BLaER1 treated with 17β-estradiol and CSF1 and Interleukin-3, amounts not matched to agents 10 nM and 100 nM (cell line): ENCODE results near the gene CCDC182.

Experiments used
- H3K27ac ChIP-seq, 11 experiments: shearing (Covaris generic); formaldehyde crosslinking; 2 replicates each; pipeline ENCODE4 v1.8.1; 2022
- H3K27me3 ChIP-seq, 11 experiments: shearing (Covaris generic); formaldehyde crosslinking; 2 replicates each; pipeline ENCODE4 v1.8.1; 2022
- H3K36me3 ChIP-seq, 11 experiments: shearing (Covaris generic); formaldehyde crosslinking; 2 replicates each; pipeline ENCODE4 v1.8.1; 2022
- H3K4me1 ChIP-seq, 10 experiments: shearing (Covaris generic); formaldehyde crosslinking; 2 replicates each; pipeline ENCODE4 v1.8.1; 2022
- H3K4me2 ChIP-seq, 11 experiments: shearing (Covaris generic); formaldehyde crosslinking; 2 replicates each; pipeline ENCODE4 v1.8.1; 2022
- H3K4me3 ChIP-seq, 10 experiments: shearing (Covaris generic); formaldehyde crosslinking; 2 replicates each; pipeline ENCODE4 v1.8.1; 2022
- H3K9ac ChIP-seq, 11 experiments: shearing (Covaris generic); formaldehyde crosslinking; 2 replicates each; pipeline ENCODE4 v1.8.1; 2022
- H3K9me3 ChIP-seq, 11 experiments: shearing (Covaris generic); formaldehyde crosslinking; replicated peaks in 1 of 11; 2 replicates each; pipeline ENCODE4 v1.8.1; 2022
- H4K20me1 ChIP-seq, 11 experiments: shearing (Covaris generic); formaldehyde crosslinking; 2 replicates each; pipeline ENCODE4 v1.8.1; 2022
- Cebpa-rat ChIP-seq, 11 experiments: shearing (Covaris generic); IDR thresholded peaks; 2 replicates each; pipeline ENCODE4 v1.8.1; 2022

Gene CCDC182

DNA sequence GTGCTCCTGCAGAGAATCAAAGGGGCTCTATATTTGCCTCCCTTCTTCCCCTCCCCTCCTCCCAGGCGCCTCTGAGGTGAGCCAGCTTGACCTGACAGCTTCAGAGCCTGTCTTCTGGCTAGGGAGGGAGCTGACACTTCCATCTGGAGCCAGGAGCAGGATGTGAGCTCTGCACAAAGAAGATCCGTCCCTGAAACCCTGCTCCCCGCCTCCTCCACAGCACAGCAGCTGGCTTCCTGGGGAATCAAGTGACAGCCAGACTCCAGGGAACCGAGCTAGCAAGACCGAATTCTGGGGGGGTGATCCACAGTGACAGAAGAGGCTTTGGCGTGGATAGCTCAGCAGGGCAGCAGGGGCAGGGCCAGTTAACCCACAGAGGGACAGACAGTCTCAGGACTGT lies 37.2 kb downstream of the CCDC182 start:
- H4K20me1 ChIP-seq, result no peaks in the 10 kb centered on the region
- no peak for TF ChIP-seq Cebpa-rat (IDR thresholded peaks at IDR 0.05)
- peaks cover 0 to 6% (median 0%) of the 10 kb centered on the region in 11 experiments; a peak in 2 of 22 replicates for H3K36me3 ChIP-seq
- peak overlapping the region in 8 of 11 experiments; percentile 2 to 83 (median 64); a peak in 13 of 22 replicates for H3K27ac ChIP-seq
- peaks cover 9 to 20% (median 16%) of the 10 kb centered on the region in 11 experiments; a peak in 21 of 22 replicates for H3K9me3 ChIP-seq
- peak overlapping the region; percentile 49 to 97 (median 89) for H3K4me2 ChIP-seq
- H3K4me3 ChIP-seq, result peak overlapping the region in 7 of 10 experiments; percentile 13 to 50 (median 33); a peak in 9 of 20 replicates
- no peaks in the 10 kb centered on the region for H3K27me3 ChIP-seq
- peak overlapping the region in 8 of 11 experiments; percentile 2 to 75 (median 56); a peak in 14 of 22 replicates for H3K9ac ChIP-seq
- peaks cover 24 to 48% (median 37%) of the 10 kb centered on the region in 10 experiments for H3K4me1 ChIP-seq

DNA sequence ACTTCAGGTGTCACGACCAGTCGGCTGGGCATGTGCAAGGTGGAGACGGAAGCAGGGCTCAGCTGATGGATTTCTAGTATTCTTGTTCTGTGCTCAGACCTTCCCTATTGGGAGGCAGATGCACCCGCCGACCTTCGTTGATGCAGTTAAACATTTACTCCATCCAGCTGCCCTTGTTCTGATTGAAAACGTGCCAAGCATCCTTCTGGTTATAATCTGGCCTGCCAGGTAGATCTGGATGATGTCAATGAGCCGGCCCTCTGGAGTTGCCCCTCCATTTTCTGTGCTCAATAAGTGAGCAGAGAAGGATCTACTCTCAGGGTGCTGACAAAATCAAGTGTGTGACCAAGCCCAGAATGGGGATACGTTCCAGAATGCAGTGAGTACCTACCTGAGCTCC lies 38.3 kb downstream of the CCDC182 start:
- Histone ChIP-seq H3K9ac (peak overlapping the region in 2 of 11 experiments; percentile 70 to 75; a peak in 3 of 22 replicates), H3K4me1 (peaks cover 24 to 48% (median 37%) of the 10 kb centered on the region in 10 experiments), H3K27me3 (no peaks in the 10 kb centered on the region), H3K4me2 (peak overlapping the region in 9 of 11 experiments; percentile 75 to 97 (median 89); a peak in 18 of 22 replicates), H3K9me3 (peaks cover 9 to 20% (median 16%) of the 10 kb centered on the region in 11 experiments; a peak in 21 of 22 replicates), H4K20me1 (no peaks in the 10 kb centered on the region), H3K27ac (peak overlapping the region in 3 of 11 experiments; percentile 42 to 83 (median 82); a peak in 3 of 22 replicates), H3K4me3 (peak overlapping the region in 2 of 10 experiments; percentile 46 to 50; a peak in 4 of 20 replicates), H3K36me3 (peaks cover 0 to 10% (median 0%) of the 10 kb centered on the region in 11 experiments; a peak in 2 of 22 replicates)
- no peak for TF ChIP-seq Cebpa-rat (IDR thresholded peaks at IDR 0.05)

DNA sequence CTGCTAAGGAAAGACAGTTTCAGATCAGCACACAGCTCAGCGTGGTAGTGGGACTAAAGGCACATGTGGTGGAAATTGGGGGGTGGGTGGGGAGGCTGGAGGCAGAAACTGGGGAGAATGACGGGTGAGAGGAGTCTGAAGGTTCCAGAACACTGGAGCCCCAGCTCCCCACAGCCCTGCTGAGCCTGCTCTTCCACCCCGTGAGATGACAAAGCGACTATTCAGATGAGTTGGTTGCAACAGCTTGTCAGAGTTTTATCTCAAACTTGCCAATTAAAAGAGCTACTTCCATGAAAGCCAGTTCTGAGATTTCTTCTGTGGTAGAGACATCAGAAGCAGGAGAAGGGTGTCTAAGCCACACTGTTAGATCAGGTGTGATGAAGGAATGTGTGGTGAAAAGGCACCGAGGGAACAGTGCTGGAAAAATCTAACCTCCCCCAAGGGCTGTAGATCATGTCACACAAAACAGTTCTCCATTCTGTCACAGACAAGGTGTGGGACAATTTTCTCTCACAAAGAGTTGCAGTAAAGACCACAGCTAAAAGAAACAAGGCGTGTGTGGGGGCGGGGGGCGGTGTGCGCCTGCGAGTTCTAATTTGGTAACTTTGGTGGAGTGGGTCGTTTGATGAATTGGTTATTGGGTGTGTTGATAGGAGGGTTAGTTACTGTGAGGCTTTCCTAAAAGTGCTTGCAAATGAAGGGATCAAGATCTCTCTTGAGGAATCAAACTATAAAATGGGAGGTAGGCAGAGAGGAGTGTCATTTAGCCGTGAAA lies 39.0 kb downstream of the CCDC182 start:
- no peaks in the 10 kb centered on the region for H4K20me1 ChIP-seq
- H3K9ac ChIP-seq, result peak overlapping the region in 1 of 11 experiments; percentile 75; a peak in 3 of 22 replicates
- H3K36me3 ChIP-seq, result peaks cover 0 to 10% (median 0%) of the 10 kb centered on the region in 11 experiments; a peak in 2 of 22 replicates
- H3K4me1 ChIP-seq, result peaks cover 24 to 48% (median 37%) of the 10 kb centered on the region in 10 experiments
- H3K9me3 ChIP-seq, result peaks cover 9 to 19% (median 16%) of the 10 kb centered on the region in 11 experiments; a peak in 21 of 22 replicates
- no peak overlapping the region for H3K4me3 ChIP-seq
- H3K27me3 ChIP-seq, result no peaks in the 10 kb centered on the region
- H3K27ac ChIP-seq, result peak overlapping the region in 4 of 11 experiments; percentile 3 to 83 (median 62); a peak in 5 of 22 replicates
- H3K4me2 ChIP-seq, result peak overlapping the region in 10 of 11 experiments; percentile 5 to 97 (median 89); a peak in 19 of 22 replicates
- TF ChIP-seq Cebpa-rat (IDR thresholded peaks at IDR 0.05), result no peak

DNA sequence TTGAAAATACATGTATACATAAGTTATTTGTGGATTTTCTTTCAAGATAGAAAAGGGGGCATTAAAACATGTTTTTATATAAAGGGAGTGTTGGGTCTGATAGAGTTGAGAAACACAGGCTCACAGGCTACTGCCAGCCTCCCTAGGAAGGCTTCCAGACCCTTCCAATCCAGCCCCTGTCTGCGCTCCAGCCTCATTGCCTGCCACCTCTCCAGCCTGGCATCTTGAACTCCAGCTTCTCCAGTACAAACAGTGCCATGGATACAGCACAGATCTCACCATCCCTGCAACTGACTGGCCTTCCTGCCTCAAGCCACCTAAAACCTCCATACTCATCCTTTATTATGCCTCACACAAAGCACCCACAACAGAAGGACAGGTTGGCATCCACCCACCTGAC lies 40.7 kb downstream of the CCDC182 start:
- Histone ChIP-seq H3K27ac (0 out of 22 replicates have a peak overlapping the region, but pooled peaks of 1 of the 11 experiments have one; percentile 5), H3K9me3 (peaks cover 0 to 6% (median 2%) of the 10 kb centered on the region in 11 experiments; a peak in 14 of 22 replicates), H3K27me3 (no peaks in the 10 kb centered on the region), H3K4me2 (no peak overlapping the region), H4K20me1 (no peaks in the 10 kb centered on the region), H3K4me3 (no peak overlapping the region), H3K4me1 (peaks cover 24 to 42% (median 37%) of the 10 kb centered on the region in 10 experiments), H3K9ac (no peak overlapping the region), H3K36me3 (peaks cover 0 to 10% (median 0%) of the 10 kb centered on the region in 11 experiments; a peak in 2 of 22 replicates)
- TF ChIP-seq Cebpa-rat (IDR thresholded peaks at IDR 0.05), result no peak

DNA sequence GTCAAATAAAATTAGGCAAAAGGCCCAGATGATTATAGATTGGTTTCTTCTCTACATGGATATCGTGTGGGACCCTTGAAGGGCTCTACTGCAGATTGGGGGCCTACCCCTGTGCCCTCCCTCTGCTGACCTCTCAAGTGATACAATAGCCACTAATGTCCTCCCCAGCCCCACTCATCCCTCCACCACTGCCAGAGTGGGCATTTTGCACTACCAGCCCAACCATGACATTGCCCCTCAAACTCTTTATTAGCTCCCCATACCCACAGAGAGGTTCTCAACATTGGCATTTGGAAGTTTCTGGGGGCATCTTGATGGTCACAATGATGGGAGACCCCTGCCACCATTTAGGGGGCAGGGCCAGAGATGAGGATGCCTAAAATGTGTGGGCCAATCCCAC lies 41.8 kb downstream of the CCDC182 start:
- H3K4me1 ChIP-seq, result peaks cover 25 to 35% (median 32%) of the 10 kb centered on the region in 10 experiments
- TF ChIP-seq Cebpa-rat (IDR thresholded peaks at IDR 0.05), result no peak
- peaks cover 0 to 5% (median 0%) of the 10 kb centered on the region in 11 experiments; a peak in 1 of 22 replicates for H3K9me3 ChIP-seq
- H3K4me3 ChIP-seq, result no peak overlapping the region
- no peaks in the 10 kb centered on the region for H3K27me3 ChIP-seq
- no peak overlapping the region for H3K9ac ChIP-seq
- peaks cover 0 to 10% (median 0%) of the 10 kb centered on the region in 11 experiments; a peak in 1 of 22 replicates for H3K36me3 ChIP-seq
- H3K27ac ChIP-seq, result no peak overlapping the region
- H3K4me2 ChIP-seq, result no peak overlapping the region
- no peaks in the 10 kb centered on the region for H4K20me1 ChIP-seq

DNA sequence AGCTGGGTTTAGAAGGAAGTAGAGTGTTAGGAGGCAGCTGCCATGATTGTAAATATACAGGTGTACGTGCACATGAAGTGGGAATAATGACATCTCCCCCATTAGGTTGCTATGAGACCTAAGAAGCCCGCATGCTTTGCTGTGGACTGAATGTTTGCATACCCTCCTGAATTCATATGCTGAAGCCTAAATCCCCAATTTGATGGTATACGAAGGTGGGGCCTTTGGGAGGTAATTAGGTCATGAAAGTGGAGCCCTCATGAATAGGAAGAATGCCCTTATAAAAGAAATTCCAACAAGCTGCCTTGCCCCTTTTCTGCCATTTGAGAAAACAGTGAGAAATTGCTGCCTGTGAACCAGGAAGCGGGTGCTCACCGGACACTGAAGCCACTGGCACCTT lies 44.0 kb downstream of the CCDC182 start:
- no peak overlapping the region for H3K27ac ChIP-seq
- H3K9ac ChIP-seq, result no peak overlapping the region
- H3K4me3 ChIP-seq, result no peak overlapping the region
- peaks cover 19 to 34% (median 28%) of the 10 kb centered on the region in 10 experiments for H3K4me1 ChIP-seq
- H3K9me3 ChIP-seq, result peaks cover 1 to 9% (median 5%) of the 10 kb centered on the region in 11 experiments; a peak in 21 of 22 replicates
- no peaks in the 10 kb centered on the region for H3K27me3 ChIP-seq
- peaks cover 0 to 11% (median under 1%) of the 10 kb centered on the region in 11 experiments; a peak in 7 of 22 replicates for H3K36me3 ChIP-seq
- TF ChIP-seq Cebpa-rat (IDR thresholded peaks at IDR 0.05), result no peak
- no peak overlapping the region for H3K4me2 ChIP-seq
- H4K20me1 ChIP-seq, result no peaks in the 10 kb centered on the region

DNA sequence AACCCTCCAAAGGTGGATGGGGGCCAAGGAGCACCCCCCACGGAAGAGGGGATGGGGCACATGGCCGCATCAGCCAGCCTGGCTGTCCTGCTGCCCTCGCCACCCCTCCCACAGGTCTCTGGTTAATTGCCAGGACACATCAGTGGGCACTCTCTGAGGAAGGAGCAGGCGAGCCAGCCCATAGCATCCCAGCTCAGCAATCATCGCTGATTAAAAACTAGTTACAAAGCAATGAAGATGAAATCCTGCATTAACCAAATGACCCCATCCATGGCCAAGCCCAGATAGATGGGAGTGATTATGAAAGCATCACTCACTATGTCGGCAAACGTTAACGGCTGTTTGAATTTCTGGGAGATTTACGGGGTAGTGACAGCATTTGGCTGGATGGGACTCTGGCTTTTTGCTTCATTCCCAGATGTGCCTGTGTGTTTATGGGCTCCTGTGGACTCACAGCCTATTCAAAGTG lies 45.3 kb downstream of the CCDC182 start:
- TF ChIP-seq Cebpa-rat (IDR thresholded peaks at IDR 0.05), result no peak
- no peaks in the 10 kb centered on the region for H3K27me3 ChIP-seq
- no peaks in the 10 kb centered on the region for H4K20me1 ChIP-seq
- H3K4me2 ChIP-seq, result no peak overlapping the region
- H3K36me3 ChIP-seq, result peaks cover 0 to 24% (median 14%) of the 10 kb centered on the region in 11 experiments; a peak in 13 of 22 replicates
- H3K9ac ChIP-seq, result no peak overlapping the region
- H3K4me1 ChIP-seq, result peaks cover 15 to 25% (median 21%) of the 10 kb centered on the region in 10 experiments
- no peak overlapping the region; a peak in 1 of 22 replicates for H3K27ac ChIP-seq
- no peak overlapping the region for H3K4me3 ChIP-seq
- H3K9me3 ChIP-seq, result peaks cover 14 to 23% (median 19%) of the 10 kb centered on the region in 11 experiments

DNA sequence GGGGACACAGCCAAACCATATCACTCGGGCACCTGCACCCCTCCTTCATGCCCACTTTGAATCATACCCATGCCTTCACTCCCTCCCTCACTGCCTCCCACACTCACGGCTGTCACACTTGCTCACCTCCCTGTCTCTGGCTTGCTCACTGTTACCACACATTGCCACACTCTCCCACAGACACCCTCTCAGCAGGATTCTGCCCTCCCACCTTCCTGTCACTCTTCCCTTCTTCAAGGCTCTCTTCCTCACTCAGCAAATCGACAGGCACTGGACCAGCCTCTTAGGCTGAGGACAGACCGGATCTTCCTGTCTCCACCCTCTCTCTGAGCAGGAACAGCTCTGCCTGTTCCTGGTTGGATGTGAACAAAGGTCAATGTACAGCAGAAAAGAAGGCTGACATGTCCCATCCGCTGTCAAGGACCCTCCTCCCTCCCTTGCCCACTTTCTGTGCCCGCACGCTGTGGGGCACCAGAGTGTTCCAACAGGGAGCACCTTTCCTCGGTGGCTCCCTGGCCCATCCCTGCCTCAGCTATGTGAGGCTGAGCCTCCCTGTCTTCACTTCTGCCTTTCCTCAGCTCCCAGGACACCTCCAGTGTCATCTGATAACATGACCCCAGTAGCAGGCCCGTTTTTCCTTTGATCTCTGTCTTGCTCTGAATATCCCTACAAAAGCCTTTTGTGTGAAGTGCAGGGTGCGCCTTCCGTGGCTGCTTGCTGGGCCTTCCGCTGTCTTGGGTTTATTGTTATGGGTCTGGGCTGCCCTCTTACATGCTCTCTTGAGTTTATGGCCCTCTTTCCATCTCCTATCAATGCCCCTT lies 47.0 kb downstream of the CCDC182 start:
- peak in 1 of 11 experiments; percentile 57; a peak in 1 of 22 replicates for TF ChIP-seq Cebpa-rat (IDR thresholded peaks at IDR 0.05)
- H3K4me2 ChIP-seq, result peak overlapping the region; percentile 49 to 77 (median 62)
- peak overlapping the region in 2 of 11 experiments; percentile 12 to 54; a peak in 3 of 22 replicates for H3K9ac ChIP-seq

More for the DNA sequence above, 47.0 kb downstream of the CCDC182 start:
- no peaks in the 10 kb centered on the region for H3K27me3 ChIP-seq
- peak overlapping the region in 5 of 11 experiments; percentile 18 to 70 (median 59); a peak in 8 of 22 replicates for H3K27ac ChIP-seq
- H3K4me1 ChIP-seq, result peaks cover 15 to 25% (median 21%) of the 10 kb centered on the region in 10 experiments
- H3K4me3 ChIP-seq, result no peak overlapping the region
- H3K9me3 ChIP-seq, result peaks cover 20 to 40% (median 34%) of the 10 kb centered on the region in 11 experiments
- H3K36me3 ChIP-seq, result peaks cover 0 to 31% (median 15%) of the 10 kb centered on the region in 11 experiments; a peak in 13 of 22 replicates
- no peaks in the 10 kb centered on the region for H4K20me1 ChIP-seq
